Smooth muscle cell (in vitro differentiated cells): ENCODE data around the gene SLC28A1. TPM values are rescaled to one million over a fixed set of nuclear protein-coding genes. Genes with fewer than 3 reads are reported as not detected.

Source experiments
- DNase-seq: peaks from one replicate; lab custom pipeline; 2025; ENCODE audit not compliant: unreplicated experiment; lab: John Stamatoyannopoulos, UW
- H2AFZ ChIP-seq: fragments of 200-600 bp; sonication (generic); 2 replicates; pipeline ENCODE4 v1.6.0; 2016; ENCODE audit warnings: antibody characterized with exemption, low read depth, mild to moderate bottlenecking
- H3F3A ChIP-seq: fragments of 200-600 bp; sonication (generic); 2 replicates; pipeline ENCODE4 v1.6.0; 2017; ENCODE audit warnings: antibody characterized with exemption, low read depth
- H3K27ac ChIP-seq: fragments of 200-600 bp; sonication (generic); 2 replicates; pipeline ENCODE4 v1.5.1; 2016; ENCODE audit warnings: low read depth, mild to moderate bottlenecking
- H3K27me3 ChIP-seq: fragments of 200-600 bp; sonication (generic); 2 replicates; pipeline ENCODE4 v1.6.1; 2016; ENCODE audit warnings: low read depth, mild to moderate bottlenecking
- H3K36me3 ChIP-seq: fragments of 200-600 bp; sonication (generic); 2 replicates; pipeline ENCODE4 v1.5.1; 2016; ENCODE audit warnings: low read depth
- H3K4me1 ChIP-seq: fragments of 200-600 bp; sonication (generic); 2 replicates; pipeline ENCODE4 v1.5.1; 2016; ENCODE audit warnings: low read depth
- H3K4me2 ChIP-seq: fragments of 200-600 bp; sonication (generic); 2 replicates; pipeline ENCODE4 v1.6.0; 2016; ENCODE audit warnings: mild to moderate bottlenecking
- H3K4me3 ChIP-seq: fragments of 200-600 bp; sonication (generic); 2 replicates; pipeline ENCODE4 v1.5.1; 2016; ENCODE audit warnings: mild to moderate bottlenecking
- H3K79me2 ChIP-seq: fragments of 200-600 bp; sonication (generic); 2 replicates; pipeline ENCODE4 v1.6.0; 2016; ENCODE audit warnings: low read depth, mild to moderate bottlenecking
- H3K9ac ChIP-seq: fragments of 200-600 bp; sonication (generic); 2 replicates; pipeline ENCODE4 v1.6.0; 2016; ENCODE audit warnings: low read depth
- H3K9me3 ChIP-seq: fragments of 200-600 bp; sonication (generic); replicated peaks from 2 replicates; pipeline ENCODE4 v1.5.1; 2016; ENCODE audit warnings: low read depth
- H4K20me1 ChIP-seq: fragments of 200-600 bp; sonication (generic); 2 replicates; pipeline ENCODE4 v1.6.0; 2016; ENCODE audit warnings: low read depth
- WGBS: methylation state at CpG from one replicate; pipeline ENCODE4 v1.1.7; 2016; ENCODE audit warnings: low lambda C conversion rate; 5-methylcytosine and 5-hydroxymethylcytosine counted together
- polyA plus RNA-seq: library from polyadenylated mRNA; unstranded; fragments of >200 nt; fragmentation: Nextera tagmentation; extraction: Ambion mirVana; gene quantifications from 2 replicates; pipeline ENCODE4 v1.2.1, GENCODE V29; 2016
- total RNA-seq: library from RNA; depleted of rRNA; stranded (reverse); fragments of >200 nt; gene quantifications from 2 replicates; pipeline ENCODE4 v1.2.3, GENCODE V29; 2014
- TF ChIP-seq, protein P1 (sequence below): fragments of 200-600 bp; sonication (generic); IDR thresholded peaks from 2 replicates; pipeline ENCODE4 v1.5.1; 2017; ENCODE audit warnings: borderline replicate concordance, mild to moderate bottlenecking, antibody characterized with exemption; ENCODE audit not compliant: insufficient read depth, poor library complexity, severe bottlenecking

The SLC28A1 gene
- total and polyA plus RNA-seq, 2 experiments from 2014 or later: 0.09 TPM; not detected in 1

DNA sequence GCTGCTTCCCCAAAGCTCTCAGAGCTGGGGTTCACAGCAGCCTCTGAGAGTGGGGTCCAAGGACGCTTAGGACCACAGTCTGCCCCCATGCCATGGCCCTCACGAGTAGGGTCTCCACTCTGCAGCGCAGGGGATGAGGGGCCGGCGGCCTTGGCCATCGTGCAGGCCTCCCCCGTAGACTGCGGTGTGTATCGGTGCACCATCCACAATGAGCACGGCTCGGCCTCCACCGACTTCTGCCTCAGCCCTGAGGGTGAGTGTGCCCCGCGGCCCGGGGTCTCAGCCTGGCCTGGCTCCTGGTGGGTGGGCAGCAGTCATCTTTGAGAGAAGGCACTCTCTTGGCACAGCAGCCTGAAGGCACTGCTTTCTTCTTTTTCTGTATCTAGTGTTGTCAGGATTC, 24.8 kb upstream of the SLC28A1 start:
- WGBS: 96% methylated on average over 15 of the region's 15 CpGs
- Histone ChIP-seq H3K4me2 (no peak overlapping the region), H3K4me3 (no peak overlapping the region), H3K79me2 (no peaks in the 10 kb centered on the region), H3K4me1 (no peaks in the 10 kb centered on the region), H3K9me3 (no peaks in the 10 kb centered on the region), H3K9ac (no peak overlapping the region), H3K36me3 (no peaks in the 10 kb centered on the region), H3K27ac (no peak overlapping the region), H2AFZ (no peak overlapping the region), H3F3A (no peaks in the 10 kb centered on the region), H4K20me1 (no peaks in the 10 kb centered on the region), H3K27me3 (no peaks in the 10 kb centered on the region)
- DNase-seq: no peak
- TF ChIP-seq, protein P1, sequence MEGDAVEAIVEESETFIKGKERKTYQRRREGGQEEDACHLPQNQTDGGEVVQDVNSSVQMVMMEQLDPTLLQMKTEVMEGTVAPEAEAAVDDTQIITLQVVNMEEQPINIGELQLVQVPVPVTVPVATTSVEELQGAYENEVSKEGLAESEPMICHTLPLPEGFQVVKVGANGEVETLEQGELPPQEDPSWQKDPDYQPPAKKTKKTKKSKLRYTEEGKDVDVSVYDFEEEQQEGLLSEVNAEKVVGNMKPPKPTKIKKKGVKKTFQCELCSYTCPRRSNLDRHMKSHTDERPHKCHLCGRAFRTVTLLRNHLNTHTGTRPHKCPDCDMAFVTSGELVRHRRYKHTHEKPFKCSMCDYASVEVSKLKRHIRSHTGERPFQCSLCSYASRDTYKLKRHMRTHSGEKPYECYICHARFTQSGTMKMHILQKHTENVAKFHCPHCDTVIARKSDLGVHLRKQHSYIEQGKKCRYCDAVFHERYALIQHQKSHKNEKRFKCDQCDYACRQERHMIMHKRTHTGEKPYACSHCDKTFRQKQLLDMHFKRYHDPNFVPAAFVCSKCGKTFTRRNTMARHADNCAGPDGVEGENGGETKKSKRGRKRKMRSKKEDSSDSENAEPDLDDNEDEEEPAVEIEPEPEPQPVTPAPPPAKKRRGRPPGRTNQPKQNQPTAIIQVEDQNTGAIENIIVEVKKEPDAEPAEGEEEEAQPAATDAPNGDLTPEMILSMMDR: no peak

DNA sequence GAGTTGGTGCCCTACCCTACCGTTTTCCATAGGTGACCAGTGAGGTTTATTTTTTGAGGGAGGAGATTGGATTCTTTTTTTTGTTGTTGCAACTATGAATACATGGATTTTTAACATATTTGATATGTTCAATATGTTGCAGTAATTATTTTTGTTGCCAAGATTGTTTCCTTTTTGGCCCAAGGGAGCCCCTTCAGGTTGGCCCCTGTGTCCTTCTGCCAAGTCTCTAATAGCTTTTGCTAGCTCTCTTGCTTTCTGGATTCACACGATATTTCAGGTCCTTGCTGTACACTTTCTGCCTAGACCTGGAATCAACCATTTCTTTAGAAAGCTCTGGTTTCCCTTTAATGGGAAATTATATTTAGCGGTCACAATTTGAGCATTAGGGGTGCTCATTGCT, 22.7 kb upstream of the SLC28A1 start:
- no peak overlapping the region for H3K27ac ChIP-seq
- no peaks in the 10 kb centered on the region for H4K20me1 ChIP-seq
- WGBS: 94% methylated on average over 3 of the region's 3 CpGs
- no peak overlapping the region for H3K4me3 ChIP-seq
- no peaks in the 10 kb centered on the region for H3F3A ChIP-seq
- no peak overlapping the region for H3K9ac ChIP-seq
- no peaks in the 10 kb centered on the region for H3K4me1 ChIP-seq
- H3K27me3 ChIP-seq: no peaks in the 10 kb centered on the region
- no peaks in the 10 kb centered on the region for H3K9me3 ChIP-seq
- no peak overlapping the region for H3K4me2 ChIP-seq
- TF ChIP-seq, protein P1: no peak
- no peak overlapping the region for H2AFZ ChIP-seq
- DNase-seq: no peak
- H3K36me3 ChIP-seq: no peaks in the 10 kb centered on the region
- no peaks in the 10 kb centered on the region for H3K79me2 ChIP-seq

DNA sequence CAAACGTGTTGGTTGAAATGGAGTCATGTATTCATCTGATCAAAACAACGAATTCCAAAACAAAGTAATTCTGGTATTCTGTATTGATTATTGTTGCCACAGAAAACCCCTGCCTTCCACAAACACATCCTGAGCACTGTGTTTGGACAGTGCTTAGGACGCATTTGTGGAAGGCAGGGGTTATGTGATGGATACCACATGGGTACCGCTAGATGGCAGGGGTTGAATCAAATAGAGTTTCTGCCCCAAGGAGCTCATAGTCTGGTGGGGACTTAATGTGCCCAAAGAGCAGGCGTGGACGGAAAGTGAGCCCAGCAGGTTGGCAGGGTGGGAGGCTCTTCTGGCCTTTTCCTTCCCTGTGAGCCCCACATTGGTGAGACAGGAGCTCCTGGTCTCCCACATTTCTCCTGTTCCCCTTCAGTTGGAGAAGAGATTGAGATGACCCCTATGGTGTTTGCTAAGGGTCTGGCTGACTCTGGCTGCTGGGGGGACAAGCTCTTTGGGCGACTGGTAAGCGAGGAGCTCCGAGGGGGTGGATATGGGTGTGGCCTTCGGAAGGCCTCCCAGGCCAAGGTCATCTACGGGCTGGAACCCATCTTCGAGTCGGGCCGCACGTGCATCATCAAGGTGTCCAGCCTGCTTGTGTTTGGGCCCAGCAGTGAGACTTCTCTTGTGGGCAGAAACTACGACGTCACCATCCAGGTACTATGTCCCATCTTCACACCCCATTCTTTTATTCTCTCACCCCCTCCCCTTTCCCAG, 22.1 kb upstream of the SLC28A1 start:
- no peaks in the 10 kb centered on the region for H4K20me1 ChIP-seq
- H2AFZ ChIP-seq: no peak overlapping the region
- no peak overlapping the region for H3K27ac ChIP-seq
- H3K9ac ChIP-seq: no peak overlapping the region
- no peak overlapping the region for H3K4me2 ChIP-seq
- H3K9me3 ChIP-seq: no peaks in the 10 kb centered on the region
- no peaks in the 10 kb centered on the region for H3F3A ChIP-seq
- no peak overlapping the region for H3K4me3 ChIP-seq
- TF ChIP-seq, protein P1: no peak
- no peaks in the 10 kb centered on the region for H3K4me1 ChIP-seq
- no peaks in the 10 kb centered on the region for H3K36me3 ChIP-seq
- 98% methylated on average over 17 of the region's 17 CpGs for WGBS
- H3K79me2 ChIP-seq: no peaks in the 10 kb centered on the region
- no peak for DNase-seq
- H3K27me3 ChIP-seq: no peaks in the 10 kb centered on the region
